A673 (cell line): Measurements from ENCODE around the gene LMCD1.

Source experiments
- EZH2 ChIP-seq: fragments of 200-600 bp; sonication (generic); IDR thresholded peaks from 2 replicates; pipeline ENCODE4 v1.6.1; 2017; ENCODE audit warnings: borderline replicate concordance, low read depth, mild to moderate bottlenecking, mixed read lengths, antibody characterized with exemption, low read length; ENCODE audit not compliant: poor library complexity, severe bottlenecking
- TF ChIP-seq, protein P1 (sequence below): fragments of 300-800, 200-600 bp; sonication (generic); conservative IDR thresholded peaks from 2 replicates; pipeline ENCODE4 v1.5.1; 2017; ENCODE audit warnings: low read depth, mild to moderate bottlenecking, antibody characterized with exemption, low read length, moderate library complexity, mixed read lengths

DNA sequence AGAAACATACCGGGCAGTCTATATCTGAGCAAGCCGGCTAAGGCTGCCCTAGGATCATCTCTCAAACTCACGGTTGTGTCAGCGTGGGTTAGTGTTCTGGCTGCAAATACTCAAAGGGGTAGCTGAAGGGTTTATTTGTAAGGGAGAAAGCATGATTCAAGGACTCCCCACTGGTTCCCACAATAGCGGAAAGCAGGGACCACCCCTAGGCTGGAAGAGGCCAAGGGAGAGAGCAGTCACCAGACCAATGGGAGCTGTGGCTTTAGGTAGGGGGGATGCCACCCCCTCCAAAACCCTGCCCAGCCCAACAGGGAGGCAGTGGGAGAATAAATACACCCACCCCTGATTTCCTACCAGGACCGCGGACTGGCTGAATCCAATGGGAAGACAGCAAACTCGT is 7.3 kb upstream of the LMCD1 start:
- TF ChIP-seq, protein P1, sequence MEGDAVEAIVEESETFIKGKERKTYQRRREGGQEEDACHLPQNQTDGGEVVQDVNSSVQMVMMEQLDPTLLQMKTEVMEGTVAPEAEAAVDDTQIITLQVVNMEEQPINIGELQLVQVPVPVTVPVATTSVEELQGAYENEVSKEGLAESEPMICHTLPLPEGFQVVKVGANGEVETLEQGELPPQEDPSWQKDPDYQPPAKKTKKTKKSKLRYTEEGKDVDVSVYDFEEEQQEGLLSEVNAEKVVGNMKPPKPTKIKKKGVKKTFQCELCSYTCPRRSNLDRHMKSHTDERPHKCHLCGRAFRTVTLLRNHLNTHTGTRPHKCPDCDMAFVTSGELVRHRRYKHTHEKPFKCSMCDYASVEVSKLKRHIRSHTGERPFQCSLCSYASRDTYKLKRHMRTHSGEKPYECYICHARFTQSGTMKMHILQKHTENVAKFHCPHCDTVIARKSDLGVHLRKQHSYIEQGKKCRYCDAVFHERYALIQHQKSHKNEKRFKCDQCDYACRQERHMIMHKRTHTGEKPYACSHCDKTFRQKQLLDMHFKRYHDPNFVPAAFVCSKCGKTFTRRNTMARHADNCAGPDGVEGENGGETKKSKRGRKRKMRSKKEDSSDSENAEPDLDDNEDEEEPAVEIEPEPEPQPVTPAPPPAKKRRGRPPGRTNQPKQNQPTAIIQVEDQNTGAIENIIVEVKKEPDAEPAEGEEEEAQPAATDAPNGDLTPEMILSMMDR: no peak
- no peak for TF ChIP-seq EZH2
